Adrenal gland (tissue), 12 donors: ENCODE results near the gene COL25A1. TPM values are rescaled to one million over a fixed set of nuclear protein-coding genes. Genes with fewer than 3 reads are reported as not detected.

Experiments used
- DNase-seq, 7 donors: peaks; one replicate each; pipeline ENCODE4 v3.0.0-alpha.2; 2019 to 2020
- H3K27ac ChIP-seq, 5 donors: fragments of 200-600 bp; sonication (generic) in 4 of 5; 1 replicate in 3 of 5; 2 replicates in 2 of 5; pipeline versions ENCODE4 v1.5.1 to v1.8.0; 2016 to 2020; ENCODE audit warnings: mild to moderate bottlenecking in 1 of 5
- H3K27me3 ChIP-seq: fragments of 200-600 bp; 2 replicates; pipeline ENCODE4 v1.8.0; 2021
- H3K36me3 ChIP-seq, 2 donors: fragments of 200-600 bp; replicated peaks in 1 of 2; 1 replicate in 1 of 2; 2 replicates in 1 of 2; pipeline versions ENCODE4 v1.5.1 to v1.8.0; 2018 to 2022
- H3K4me1 ChIP-seq, 2 donors: fragments of 200-600 bp; replicated peaks in 1 of 2; 1 replicate in 1 of 2; 2 replicates in 1 of 2; pipeline versions ENCODE4 v1.5.1 to v1.8.0; 2018 to 2021
- H3K4me3 ChIP-seq, 4 donors: fragments of 200-600 bp; sonication (generic) in 3 of 4; one replicate each; pipeline ENCODE4 v1.5.1; 2016 to 2018
- H3K9me3 ChIP-seq, 3 donors: fragments of 200-600 bp; sonication (generic) in 1 of 3; replicated peaks in 1 of 3; 1 replicate in 2 of 3; 2 replicates in 1 of 3; pipeline versions ENCODE4 v1.5.1 to v1.8.0; 2016 to 2021
- CTCF ChIP-seq, 6 experiments: fragments of 450-650 bp in 4 of 6; fragments of 200-600 bp in 2 of 6; sonication (generic) in 1 of 6; IDR thresholded peaks; 1 replicate in 5 of 6; 2 replicates in 1 of 6; pipeline versions ENCODE4 v1.5.1 to v1.8.0; 2016 to 2021; ENCODE audit warnings: antibody characterized with exemption in 6 of 6, mild to moderate bottlenecking in 2 of 6, moderate library complexity in 1 of 6
- POLR2A ChIP-seq, 2 donors: fragments of 450-650 bp; IDR thresholded peaks; one replicate each; pipeline ENCODE4 v1.6.1; 2017; ENCODE audit warnings: antibody characterized with exemption in 2 of 2, mild to moderate bottlenecking in 2 of 2, moderate library complexity in 1 of 2
- WGBS, 4 donors: extraction: QIAGEN DNeasy Blood & Tissue Kit in 2 of 4; methylation state at CpG; one replicate each; pipeline versions ENCODE4 v1.1.5 to v1.1.7; 2013 to 2017; 5-methylcytosine and 5-hydroxymethylcytosine counted together
- intact Hi-C, 2 donors: fragments of 100-400 bp; cut with DNase I; formaldehyde crosslinking; loops; one replicate each; pipeline versions ENCODE4 v1.14.1 to v1.15.0; 2022 to 2023
- polyA plus RNA-seq, 3 donors: library from polyadenylated mRNA; stranded (reverse); fragments of 200-250 nt in 2 of 3; fragments of 350-450 nt in 1 of 3; fragmentation: Illumina TruSeq in 1 of 3; extraction: RNeasy Lipid Tissue Mini Kit (QIAGEN cat#74804) in 1 of 3; gene quantifications; one replicate each; pipeline ENCODE4 v1.2.3, GENCODE V29; 2013 to 2014
- total RNA-seq, 9 donors: library from RNA; depleted of rRNA in 4 of 9; stranded (reverse); fragments of >200 nt in 4 of 9; fragments of 120-200 nt in 1 of 9; fragmentation: NEBNext Ultra II Directional in 1 of 9; extraction: Animal tissue kit (Norgen Biotek cat#: 25700) in 1 of 9; gene quantifications; one replicate each; pipeline versions ENCODE4 v1.1.0 to v1.2.4, GENCODE V29; 2013 to 2023
- donor health status: healthy with polysubstance abuse.
- donor health status: Bipolar disorder and iron deficiency.
- donor health status: DM: yes; HTN: yes; CAD: no.
- donor health status: DM: no; HTN: no; CAD: no.
- donor health status: DM: no; HTN: no; CAD: no.
- donor health status: DM: yes; HTN: yes; CAD: no.

Gene COL25A1
- total and polyA plus RNA-seq, 12 donors: 0.05 to 2.1 (median 0.47) TPM

GRCh38 chr4:109011241-109012026 lies 291.0 kb downstream of the COL25A1 start:
- Histone ChIP-seq H3K27ac (no peak overlapping the region), H3K4me3 (no peak overlapping the region), H3K36me3 (no peaks in the 10 kb centered on the region), H3K9me3 (no peaks in the 10 kb centered on the region), H3K27me3 (no peaks in the 10 kb centered on the region), H3K4me1 (no peaks in the 10 kb centered on the region)
- no peak for DNase-seq
- TF ChIP-seq POLR2A (IDR thresholded peaks at IDR 0.05) (no peak), CTCF (IDR thresholded peaks at IDR 0.05) (no peak)
- intact Hi-C loops: no loop called here
- 89 to 93% (median 90%) methylated on average over 3 of the region's 3 CpGs for WGBS, 4 donors

GRCh38 chr4:109010521-109010920 lies 291.9 kb downstream of the COL25A1 start:
- TF ChIP-seq POLR2A (IDR thresholded peaks at IDR 0.05): no peak
- no peak for TF ChIP-seq CTCF (IDR thresholded peaks at IDR 0.05)
- intact Hi-C loops: no loop called here
- Histone ChIP-seq H3K36me3 (no peaks in the 10 kb centered on the region), H3K4me3 (no peak overlapping the region), H3K9me3 (no peaks in the 10 kb centered on the region), H3K27ac (no peak overlapping the region), H3K4me1 (no peaks in the 10 kb centered on the region), H3K27me3 (no peaks in the 10 kb centered on the region)
- DNase-seq: no peak
- whole genome bisulfite sequencing, 4 donors: 43 to 72% (median 64%) methylated on average over 2 of the region's 2 CpGs

GRCh38 chr4:109009909-109010308 lies 292.5 kb downstream of the COL25A1 start:
- no peak overlapping the region for H3K4me3 ChIP-seq
- no peak overlapping the region for H3K27ac ChIP-seq
- H3K9me3 ChIP-seq: no peaks in the 10 kb centered on the region
- no peak for DNase-seq
- no peaks in the 10 kb centered on the region for H3K36me3 ChIP-seq
- H3K27me3 ChIP-seq: no peaks in the 10 kb centered on the region
- TF ChIP-seq POLR2A (IDR thresholded peaks at IDR 0.05) (no peak), CTCF (IDR thresholded peaks at IDR 0.05) (no peak)
- WGBS, 4 donors: 25 to 39% (median 33%) methylated on average over 1 of the region's 1 CpG
- intact Hi-C loops: no loop called here
- H3K4me1 ChIP-seq: no peaks in the 10 kb centered on the region

GRCh38 chr4:109007976-109008375 lies 294.5 kb downstream of the COL25A1 start:
- intact Hi-C loops: no loop called here
- TF ChIP-seq POLR2A (IDR thresholded peaks at IDR 0.05): no peak
- TF ChIP-seq CTCF (IDR thresholded peaks at IDR 0.05): no peak
- no peak for DNase-seq
- whole genome bisulfite sequencing, 4 donors: 60 to 83% (median 73%) methylated on average over 2 of the region's 2 CpGs
- Histone ChIP-seq H3K27ac (no peak overlapping the region), H3K4me1 (no peaks in the 10 kb centered on the region), H3K36me3 (no peaks in the 10 kb centered on the region), H3K9me3 (no peaks in the 10 kb centered on the region), H3K4me3 (no peak overlapping the region), H3K27me3 (no peaks in the 10 kb centered on the region)
